Ovary (tissue), 3 donors: ENCODE measurements around the gene PRKD2.

Source experiments
- POLR2A ChIP-seq: fragments of 450-650 bp; IDR thresholded peaks from one replicate; pipeline ENCODE4 v1.6.1; 2017; ENCODE audit warnings: antibody characterized with exemption, mild to moderate bottlenecking, moderate library complexity
- TF ChIP-seq, protein P1 (sequence below), 3 donors: fragments of 450-650 bp in 2 of 3; fragments of 200-600 bp in 1 of 3; IDR thresholded peaks; one replicate each; pipeline versions ENCODE4 v1.5.1 to v1.8.0; 2016 to 2022; ENCODE audit warnings: antibody characterized with exemption in 3 of 3, mild to moderate bottlenecking in 1 of 3
- donor health status: DM: no; HTN: no; CAD: no.

DNA sequence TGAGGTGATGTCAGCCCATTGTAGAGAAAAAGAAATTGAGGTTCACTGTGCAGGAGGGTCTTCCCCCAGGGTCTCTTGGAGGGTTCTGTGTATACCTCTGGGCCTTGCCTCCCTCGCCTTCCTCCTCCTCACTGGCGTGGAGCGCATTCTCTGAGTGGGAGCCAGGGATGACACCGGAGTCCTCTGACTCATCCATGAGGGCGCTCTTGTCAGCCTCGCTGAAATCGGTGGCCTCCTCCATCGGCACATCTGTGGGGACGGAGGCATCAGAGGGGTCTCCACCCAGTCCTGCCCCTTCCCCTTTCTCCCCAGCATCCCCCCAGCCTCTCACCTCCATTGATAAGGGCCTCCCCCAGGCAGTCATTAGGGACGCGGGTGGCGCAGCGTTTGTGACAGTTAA lies 16.2 kb downstream of the PRKD2 start:
- TF ChIP-seq, protein P1, sequence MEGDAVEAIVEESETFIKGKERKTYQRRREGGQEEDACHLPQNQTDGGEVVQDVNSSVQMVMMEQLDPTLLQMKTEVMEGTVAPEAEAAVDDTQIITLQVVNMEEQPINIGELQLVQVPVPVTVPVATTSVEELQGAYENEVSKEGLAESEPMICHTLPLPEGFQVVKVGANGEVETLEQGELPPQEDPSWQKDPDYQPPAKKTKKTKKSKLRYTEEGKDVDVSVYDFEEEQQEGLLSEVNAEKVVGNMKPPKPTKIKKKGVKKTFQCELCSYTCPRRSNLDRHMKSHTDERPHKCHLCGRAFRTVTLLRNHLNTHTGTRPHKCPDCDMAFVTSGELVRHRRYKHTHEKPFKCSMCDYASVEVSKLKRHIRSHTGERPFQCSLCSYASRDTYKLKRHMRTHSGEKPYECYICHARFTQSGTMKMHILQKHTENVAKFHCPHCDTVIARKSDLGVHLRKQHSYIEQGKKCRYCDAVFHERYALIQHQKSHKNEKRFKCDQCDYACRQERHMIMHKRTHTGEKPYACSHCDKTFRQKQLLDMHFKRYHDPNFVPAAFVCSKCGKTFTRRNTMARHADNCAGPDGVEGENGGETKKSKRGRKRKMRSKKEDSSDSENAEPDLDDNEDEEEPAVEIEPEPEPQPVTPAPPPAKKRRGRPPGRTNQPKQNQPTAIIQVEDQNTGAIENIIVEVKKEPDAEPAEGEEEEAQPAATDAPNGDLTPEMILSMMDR (IDR thresholded peaks at IDR 0.05) = no peak
- TF ChIP-seq POLR2A = no peak
